ENCODE data around the gene SLC38A2.

- no peak for TF ChIP-seq CTCF (IDR thresholded peaks at IDR 0.05; ENCODE audit: low read length)
- no peak for TF ChIP-seq EZH2 (optimal IDR thresholded peaks at IDR 0.05; ENCODE audit: low read depth, low read length)
- TF ChIP-seq EZH2phosphoT487 (IDR thresholded peaks at IDR 0.05; ENCODE audit: low read length) = no peak
Measured at GRCh38 chr12:46402451-46402850, 29.9 kb upstream of the SLC38A2 start.
